RWPE2 (cell line): ENCODE data around the gene KCNAB2.

Source experiments
- ATAC-seq: fragments of 200-7000 bp; cut with Tn5 transposase; 3 replicates; pipeline ENCODE4 v1.9.1; 2021; ENCODE audit warnings: low read depth
- DNase-seq: peaks from one replicate; pipeline ENCODE4 v3.0.0-alpha.2; 2020; ENCODE audit warnings: low spot score
- H3K27ac ChIP-seq: fragments of 450-650 bp; 2 replicates; pipeline ENCODE4 v1.5.1; 2017; ENCODE audit warnings: mild to moderate bottlenecking; ENCODE audit not compliant: poor library complexity, severe bottlenecking
- H3K27me3 ChIP-seq: fragments of 250-450 bp; sonication (Bioruptor Pico); 2 replicates; pipeline ENCODE4 v1.5.1; 2021; ENCODE audit warnings: mild to moderate bottlenecking, moderate library complexity; ENCODE audit not compliant: insufficient read depth, poor library complexity, severe bottlenecking
- H3K36me3 ChIP-seq: fragments of 250-450 bp; sonication (Bioruptor Pico); 2 replicates; pipeline ENCODE4 v1.5.1; 2020; ENCODE audit warnings: low read depth, mild to moderate bottlenecking, moderate library complexity
- H3K4me1 ChIP-seq: fragments of 250-450 bp; sonication (Bioruptor Pico); 2 replicates; pipeline ENCODE4 v1.5.1; 2021; ENCODE audit warnings: mild to moderate bottlenecking, moderate library complexity; ENCODE audit not compliant: insufficient read depth, poor library complexity, severe bottlenecking
- H3K4me3 ChIP-seq: fragments of 250-450 bp; sonication (Bioruptor Pico); 2 replicates; pipeline ENCODE4 v1.5.1; 2021; ENCODE audit warnings: mild to moderate bottlenecking, moderate library complexity; ENCODE audit not compliant: severe bottlenecking
- H3K9me3 ChIP-seq: fragments of 250-450 bp; sonication (Bioruptor Pico); 2 replicates; pipeline ENCODE4 v1.5.1; 2021; ENCODE audit warnings: mild to moderate bottlenecking, moderate library complexity; ENCODE audit not compliant: severe bottlenecking
- CTCF ChIP-seq: fragments of 450-650 bp; IDR thresholded peaks from one replicate; pipeline ENCODE4 v1.5.1; 2017; ENCODE audit warnings: mild to moderate bottlenecking, moderate library complexity; ENCODE audit not compliant: poor library complexity, severe bottlenecking

KCNAB2 gene

GRCh38 chr1:6046279-6046678, 591 bp downstream of the KCNAB2 start:
- no peak for ATAC-seq
- no peak for TF ChIP-seq CTCF
- Histone ChIP-seq H3K4me3 (no peak overlapping the region), H3K4me1 (no peaks in the 10 kb centered on the region), H3K27ac (no peak overlapping the region), H3K36me3 (no peaks in the 10 kb centered on the region), H3K9me3 (no peaks in the 10 kb centered on the region), H3K27me3 (no peaks in the 10 kb centered on the region)
- no peak for DNase-seq

DNA sequence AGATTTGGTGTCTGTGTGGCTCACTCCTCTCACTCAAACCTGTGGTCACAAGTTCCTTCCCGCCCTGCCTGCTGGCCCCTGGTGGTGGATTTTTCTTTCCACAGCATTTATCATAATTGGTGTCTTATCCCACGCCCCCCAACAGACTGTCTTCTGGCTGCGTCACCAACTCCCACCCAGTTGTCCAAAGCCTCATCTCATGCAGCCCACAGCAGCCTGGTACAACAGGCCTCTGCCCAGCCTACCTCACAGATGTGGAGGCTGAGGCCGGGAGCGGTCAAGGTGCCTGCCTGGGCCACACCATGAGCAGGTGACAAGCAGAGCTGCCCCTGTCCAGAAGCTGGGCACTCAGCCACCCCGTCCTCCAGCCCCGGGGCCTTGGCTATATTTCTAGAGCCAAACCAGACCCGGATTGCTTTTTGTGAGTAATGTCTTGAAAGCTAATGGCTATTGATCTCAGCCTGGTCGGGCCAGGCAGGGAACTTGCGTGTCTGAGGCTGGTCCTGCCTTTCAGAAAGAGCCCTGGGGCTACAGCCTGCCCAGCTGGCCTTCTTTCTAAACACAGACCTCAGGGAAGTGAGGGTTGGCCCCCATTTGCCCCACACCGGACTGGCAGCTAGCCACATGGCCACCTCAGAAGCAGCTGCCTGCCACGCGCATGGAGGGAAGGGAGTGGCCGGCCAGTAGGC, 2.6 kb downstream of the KCNAB2 start:
- no peak for ATAC-seq

DNA sequence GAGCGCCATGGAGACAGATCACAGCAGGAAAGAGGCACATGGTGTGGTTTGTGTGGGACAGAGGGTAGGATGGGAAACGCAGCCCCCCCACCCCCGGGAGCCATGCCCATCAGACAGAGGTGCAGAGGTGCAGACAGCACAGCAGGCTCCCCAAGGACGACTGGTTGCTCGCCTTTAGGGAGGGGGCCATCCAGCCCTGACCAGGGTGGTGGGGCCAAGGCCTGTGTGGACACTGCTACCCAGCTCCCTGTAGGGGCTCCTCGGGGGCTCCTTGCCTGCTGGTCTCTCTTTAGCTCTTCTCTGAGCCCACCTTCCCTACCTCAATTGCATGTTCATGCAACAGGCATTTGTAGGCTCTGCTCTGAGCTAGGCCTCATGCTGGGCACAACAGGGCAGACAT, 3.7 kb downstream of the KCNAB2 start:
- Histone ChIP-seq H3K27ac (no peak overlapping the region), H3K9me3 (no peaks in the 10 kb centered on the region), H3K36me3 (no peaks in the 10 kb centered on the region), H3K4me1 (no peaks in the 10 kb centered on the region), H3K27me3 (no peaks in the 10 kb centered on the region), H3K4me3 (no peak overlapping the region)
- no peak for DNase-seq
- no peak for ATAC-seq
- TF ChIP-seq CTCF, result no peak

More for the DNA sequence above, 2.6 kb downstream of the KCNAB2 start:
- Histone ChIP-seq H3K4me1 (no peaks in the 10 kb centered on the region), H3K27me3 (no peaks in the 10 kb centered on the region), H3K4me3 (no peak overlapping the region), H3K27ac (no peak overlapping the region), H3K36me3 (no peaks in the 10 kb centered on the region), H3K9me3 (no peaks in the 10 kb centered on the region)
- no peak for TF ChIP-seq CTCF
- no peak for DNase-seq

DNA sequence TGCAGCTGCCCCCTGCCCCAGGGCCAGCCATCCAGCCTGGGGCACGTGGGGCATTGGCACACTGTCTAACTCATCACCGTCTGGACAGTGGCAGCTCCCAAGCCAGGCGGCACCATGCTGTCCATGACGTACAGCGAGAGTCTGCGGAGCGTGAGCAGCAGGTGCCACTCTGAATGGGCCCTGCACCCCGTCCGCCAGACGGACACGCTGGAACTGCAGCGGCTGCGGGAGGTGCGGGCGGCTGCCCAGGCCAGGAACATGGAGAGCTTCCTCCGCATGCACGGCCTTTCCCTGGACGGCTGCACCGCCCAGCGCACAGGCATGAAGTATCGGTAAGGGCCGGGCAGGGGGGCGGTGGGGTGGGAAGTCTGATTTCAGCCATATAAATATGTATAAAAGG, 5.7 kb downstream of the KCNAB2 start:
- H3K36me3 ChIP-seq, result no peaks in the 10 kb centered on the region
- ATAC-seq (no peak), DNase-seq (no peak)
- no peaks in the 10 kb centered on the region for H3K4me1 ChIP-seq
- H3K9me3 ChIP-seq, result no peaks in the 10 kb centered on the region
- no peak overlapping the region for H3K4me3 ChIP-seq
- no peak for TF ChIP-seq CTCF
- no peak overlapping the region for H3K27ac ChIP-seq
- H3K27me3 ChIP-seq, result no peaks in the 10 kb centered on the region

GRCh38 chr1:6052543-6053205, 7.0 kb downstream of the KCNAB2 start:
- H3K27ac ChIP-seq, result no peak overlapping the region
- ATAC-seq, result peak; percentile 43
- no peak for DNase-seq
- no peaks in the 10 kb centered on the region for H3K4me1 ChIP-seq
- H3K27me3 ChIP-seq, result no peaks in the 10 kb centered on the region
- no peak overlapping the region for H3K4me3 ChIP-seq
- no peaks in the 10 kb centered on the region for H3K9me3 ChIP-seq
- TF ChIP-seq CTCF, result peak; percentile 74
- H3K36me3 ChIP-seq, result no peaks in the 10 kb centered on the region
